Vagina (tissue), 2 donors: ENCODE measurements around the gene TNFSF10.

Experiments
- POLR2A ChIP-seq, 2 donors: fragments of 450-650 bp; IDR thresholded peaks; one replicate each; pipeline ENCODE4 v1.6.1; 2017; ENCODE audit warnings: antibody characterized with exemption in 2 of 2, mild to moderate bottlenecking in 2 of 2, moderate library complexity in 2 of 2
- POLR2AphosphoS5 ChIP-seq, 2 donors: sonication (generic); formaldehyde crosslinking; IDR thresholded peaks; one replicate each; pipeline ENCODE4 v1.9.0; 2017; ENCODE audit warnings: antibody characterized with exemption in 2 of 2, mild to moderate bottlenecking in 2 of 2, low read depth in 1 of 2; ENCODE audit not compliant: insufficient read depth in 1 of 2
- TF ChIP-seq, protein P1 (sequence below), 3 experiments: fragments of 450-650 bp in 2 of 3; fragments of 200-600 bp in 1 of 3; sonication (generic) in 1 of 3; IDR thresholded peaks; one replicate each; pipeline ENCODE4 v1.5.1; 2017 to 2019; ENCODE audit warnings: antibody characterized with exemption in 3 of 3, mild to moderate bottlenecking in 2 of 3, moderate library complexity in 2 of 3

- TF ChIP-seq, protein P1, sequence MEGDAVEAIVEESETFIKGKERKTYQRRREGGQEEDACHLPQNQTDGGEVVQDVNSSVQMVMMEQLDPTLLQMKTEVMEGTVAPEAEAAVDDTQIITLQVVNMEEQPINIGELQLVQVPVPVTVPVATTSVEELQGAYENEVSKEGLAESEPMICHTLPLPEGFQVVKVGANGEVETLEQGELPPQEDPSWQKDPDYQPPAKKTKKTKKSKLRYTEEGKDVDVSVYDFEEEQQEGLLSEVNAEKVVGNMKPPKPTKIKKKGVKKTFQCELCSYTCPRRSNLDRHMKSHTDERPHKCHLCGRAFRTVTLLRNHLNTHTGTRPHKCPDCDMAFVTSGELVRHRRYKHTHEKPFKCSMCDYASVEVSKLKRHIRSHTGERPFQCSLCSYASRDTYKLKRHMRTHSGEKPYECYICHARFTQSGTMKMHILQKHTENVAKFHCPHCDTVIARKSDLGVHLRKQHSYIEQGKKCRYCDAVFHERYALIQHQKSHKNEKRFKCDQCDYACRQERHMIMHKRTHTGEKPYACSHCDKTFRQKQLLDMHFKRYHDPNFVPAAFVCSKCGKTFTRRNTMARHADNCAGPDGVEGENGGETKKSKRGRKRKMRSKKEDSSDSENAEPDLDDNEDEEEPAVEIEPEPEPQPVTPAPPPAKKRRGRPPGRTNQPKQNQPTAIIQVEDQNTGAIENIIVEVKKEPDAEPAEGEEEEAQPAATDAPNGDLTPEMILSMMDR (IDR thresholded peaks at IDR 0.05): no peak
- TF ChIP-seq POLR2A (IDR thresholded peaks at IDR 0.05) (no peak), POLR2AphosphoS5 (IDR thresholded peaks at IDR 0.05; ENCODE audit: insufficient read depth in 1 of 2, low read depth in 1 of 2) (no peak)
These were observed 27.2 kb upstream of the TNFSF10 start for GRCh38 chr3:172550347-172550943.
